ENCODE measurements around the gene SLC35A2.

DNA sequence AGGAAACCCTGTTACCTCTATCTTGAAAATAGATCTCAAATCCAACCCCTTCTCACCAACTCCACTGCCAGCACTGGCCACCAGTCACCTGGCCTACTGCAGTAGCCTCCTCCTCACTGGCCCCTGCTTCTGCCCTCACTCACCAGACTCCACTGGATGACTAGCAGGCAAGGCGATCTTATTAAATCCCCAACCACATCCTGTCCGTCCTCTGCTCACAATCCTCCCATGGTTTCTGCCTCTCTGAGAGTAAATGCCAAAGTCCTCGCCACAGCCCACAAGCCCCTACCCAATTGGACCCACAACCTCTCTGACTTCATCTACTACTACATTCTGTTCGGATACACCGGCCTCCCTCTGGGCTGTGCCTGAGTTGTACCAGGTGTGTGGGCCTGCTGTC lies 12.8 kb upstream of the SLC35A2 start:
- TF ChIP-seq POLR2AphosphoS5 (IDR thresholded peaks at IDR 0.05; ENCODE audit: low read depth, low read length): no peak
- TF ChIP-seq POLR2A (IDR thresholded peaks at IDR 0.05; ENCODE audit: low read depth, low read length): 0 out of 2 replicates have a peak, but pooled peaks have one; percentile 28
- TF ChIP-seq TAF1 (IDR thresholded peaks at IDR 0.05; ENCODE audit: low read depth, low read length): no peak
- TF ChIP-seq POU2F2 (IDR thresholded peaks at IDR 0.05; ENCODE audit: low read depth, low read length): no peak

All from GM12891 (cell line).